Dermis blood vessel endothelial cell (primary cell): ENCODE results near the gene DNMT3A. TPM values are rescaled to one million over a fixed set of nuclear protein-coding genes. Genes with fewer than 3 reads are reported as not detected.
"Not testable (repeated sequence)": the region's sequence is repeated elsewhere in the genome, so short reads cannot be mapped to it uniquely, and the experiment has no call there.

ENCODE experiments used
- DNase-seq: peaks from one replicate; pipeline ENCODE4 v3.0.0; 2010
- total RNA-seq: library from RNA; depleted of rRNA; stranded (reverse); fragments of >200 nt; gene quantifications from 2 replicates; pipeline ENCODE4 v1.2.3, GENCODE V29; 2014

Gene DNMT3A
- total RNA-seq, 1 donor from 2014 or later = 31.0 TPM

DNA sequence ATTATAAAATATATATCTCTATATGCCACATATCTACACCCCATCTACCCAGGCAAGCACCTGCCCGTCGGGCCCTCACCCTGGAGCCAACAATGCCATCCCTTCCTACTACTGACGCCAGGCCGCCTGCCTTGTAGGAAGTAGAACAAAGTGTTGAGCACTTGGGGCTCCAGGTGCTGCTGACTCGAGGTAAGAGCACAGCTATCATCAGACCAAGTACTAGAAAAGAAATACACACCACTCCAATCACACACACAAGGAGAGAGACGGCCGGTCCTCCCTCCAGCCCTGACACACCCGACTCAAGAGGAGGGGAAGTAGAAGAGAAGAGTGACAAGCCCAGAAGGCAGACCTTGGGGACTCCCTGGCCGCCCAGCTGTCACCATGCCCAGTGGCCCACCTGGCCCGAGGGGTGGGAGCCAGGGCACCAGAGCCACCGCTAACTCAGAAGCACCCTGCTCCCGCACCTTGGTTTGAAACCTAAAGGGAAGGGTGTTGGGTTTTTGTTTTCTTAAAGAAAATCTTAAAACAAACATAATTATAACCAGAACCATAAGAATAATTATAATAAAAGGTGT, 109.4 kb downstream of the DNMT3A start:
- DNase-seq = no peak

GRCh38 chr2:25230948-25231311, 110.8 kb downstream of the DNMT3A start:
- no peak for DNase-seq

DNA sequence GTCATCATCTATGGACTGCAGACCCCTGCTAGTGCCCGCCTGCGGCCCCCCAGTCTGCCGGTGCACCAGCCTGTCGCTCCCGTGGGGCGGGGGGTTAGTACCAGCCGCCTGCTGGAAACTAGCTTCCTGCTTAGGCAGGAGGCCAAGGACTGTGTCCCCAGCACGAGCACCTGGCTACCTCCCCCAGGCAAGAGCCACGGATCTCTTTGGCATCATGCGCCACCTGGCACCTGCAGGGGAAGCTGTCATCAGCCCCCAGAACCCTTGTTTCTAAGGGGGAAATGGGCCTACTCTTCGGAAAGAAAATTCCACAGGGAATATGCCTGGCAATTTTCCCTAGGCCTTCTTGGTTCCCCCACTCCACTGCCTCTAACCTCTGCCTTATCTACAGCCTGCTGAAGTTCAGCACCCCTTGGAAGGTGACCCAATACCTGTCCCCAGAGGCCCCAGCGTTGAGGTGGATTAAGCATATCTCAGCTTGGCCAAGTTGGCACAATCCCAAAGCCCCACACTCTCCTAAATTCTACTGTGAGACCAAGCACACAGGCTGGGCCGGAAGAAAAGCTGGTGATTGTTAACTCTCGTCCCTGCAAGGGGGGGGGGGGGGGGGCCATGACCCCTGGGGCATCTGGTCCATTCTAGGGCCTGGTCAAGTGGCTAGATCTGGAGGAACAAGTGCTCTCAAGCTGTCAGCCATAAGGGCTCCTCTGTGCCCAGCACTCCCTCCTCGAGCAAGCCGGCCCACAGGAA, 111.4 kb downstream of the DNMT3A start:
- no peak for DNase-seq

GRCh38 chr2:25229279-25230197, 112.2 kb downstream of the DNMT3A start:
- DNase-seq = no peak

- DNase-seq = peak; percentile 84
These were observed 112.9 kb downstream of the DNMT3A start for GRCh38 chr2:25228848-25229278.

DNA sequence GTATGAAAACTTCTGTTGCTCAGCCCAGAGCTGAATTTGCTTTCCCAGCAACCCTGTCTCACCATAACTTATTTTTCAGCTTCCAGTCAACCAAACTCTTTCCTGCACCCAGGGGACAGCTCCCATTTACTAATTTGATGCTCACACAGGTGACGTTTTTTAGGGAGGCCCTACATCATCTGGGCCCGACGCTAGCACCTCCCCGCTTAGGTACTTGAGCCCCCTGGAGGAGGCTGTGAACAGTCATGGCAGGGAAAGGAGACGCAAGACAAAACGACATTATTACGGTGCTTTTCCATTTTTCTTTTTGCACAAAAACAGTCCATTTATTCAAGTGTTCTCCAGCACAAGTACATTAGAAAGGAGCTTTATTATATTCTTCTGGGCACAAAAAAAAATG, 114.1 kb downstream of the DNMT3A start:
- no peak for DNase-seq

DNA sequence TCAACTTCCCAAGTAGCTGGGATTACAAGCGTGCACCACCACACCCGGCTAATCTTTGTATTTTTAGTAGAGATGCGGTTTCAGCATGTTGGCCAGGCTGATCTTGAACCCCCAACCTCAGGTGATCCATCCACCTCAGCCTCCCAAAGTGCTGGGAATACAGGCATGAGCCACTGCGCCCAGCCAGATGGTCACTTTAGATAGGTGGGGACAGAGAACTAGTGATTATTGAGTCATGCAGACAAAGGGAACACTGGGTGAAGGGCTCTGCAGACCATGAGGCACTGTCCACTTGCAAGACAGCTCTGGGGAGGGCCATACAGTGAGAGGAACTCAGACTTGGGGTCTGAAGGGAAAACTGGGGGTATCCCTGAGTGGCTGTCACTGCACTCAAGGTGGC, 114.9 kb downstream of the DNMT3A start:
- DNase-seq = no peak

DNA sequence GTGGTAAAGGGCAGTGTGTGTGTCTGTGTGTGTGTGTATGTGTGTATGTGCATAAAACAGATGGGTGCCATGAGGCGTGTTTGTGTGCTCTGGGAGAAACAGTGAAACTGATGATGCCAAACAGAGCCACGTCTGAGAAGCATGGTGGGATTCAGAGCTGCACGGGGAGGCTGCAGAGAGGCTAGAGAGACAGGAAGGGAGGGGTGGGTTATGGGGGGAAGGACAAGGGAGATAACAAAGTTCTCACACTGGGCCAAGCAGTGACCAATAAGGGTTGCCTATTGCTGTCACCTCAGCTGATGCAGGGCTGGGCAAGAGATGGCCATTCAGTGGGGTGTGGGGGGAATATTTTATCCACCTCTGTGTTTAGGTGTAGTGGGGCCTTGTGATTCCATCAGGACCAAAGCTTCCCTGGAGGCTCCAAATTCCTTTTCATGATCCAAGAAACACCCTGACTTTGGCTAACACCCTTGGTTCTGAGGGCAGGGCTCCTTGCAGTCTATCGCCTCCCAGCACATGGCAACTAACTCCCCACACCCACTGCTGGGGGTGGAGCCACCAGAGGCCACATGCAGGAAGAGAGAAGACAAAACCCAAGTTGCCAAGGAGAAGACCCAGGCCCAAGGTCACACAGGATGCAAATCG, 119.1 kb downstream of the DNMT3A start:
- no peak for DNase-seq

- DNase-seq = no peak
These were observed 120.1 kb downstream of the DNMT3A start for GRCh38 chr2:25221579-25221978.

- no peak for DNase-seq
These were observed 121.4 kb downstream of the DNMT3A start for GRCh38 chr2:25220313-25220712.

- no peak for DNase-seq
These were observed 122.1 kb downstream of the DNMT3A start for GRCh38 chr2:25219621-25220020.

DNA sequence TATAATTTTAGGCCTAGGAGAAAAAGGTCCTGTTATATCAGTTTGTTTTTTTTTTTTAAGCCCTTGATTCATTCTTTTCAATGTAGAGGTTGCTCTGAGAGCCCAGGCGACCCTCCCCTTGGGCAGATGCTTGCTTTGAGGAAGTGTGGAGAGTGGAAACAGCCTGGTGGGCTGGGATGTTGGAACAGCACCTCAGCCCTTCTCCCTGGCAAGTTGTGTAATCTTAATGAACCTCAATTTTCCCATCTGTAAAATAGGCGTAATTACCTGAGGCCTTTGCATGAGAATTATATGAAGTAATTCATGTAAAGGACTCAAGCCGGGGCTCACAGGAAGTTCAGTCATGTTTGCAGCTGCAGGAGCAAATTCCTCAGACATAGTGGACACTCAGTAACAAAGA, 123.6 kb downstream of the DNMT3A start:
- no peak for DNase-seq

GRCh38 chr2:25215948-25216679, 125.6 kb downstream of the DNMT3A start:
- peak; percentile 53 for DNase-seq

- DNase-seq = no peak
These were observed 126.5 kb downstream of the DNMT3A start for GRCh38 chr2:25215232-25215631.

GRCh38 chr2:25213229-25213628, 128.5 kb downstream of the DNMT3A start:
- DNase-seq = no peak

- not testable (repeated sequence) for DNase-seq
These were observed 130.8 kb downstream of the DNMT3A start for GRCh38 chr2:25210923-25211322.

GRCh38 chr2:25207078-25207545, 134.6 kb downstream of the DNMT3A start:
- no peak for DNase-seq

- peak; percentile 17 for DNase-seq
These were observed 137.4 kb downstream of the DNMT3A start for GRCh38 chr2:25204190-25204838.

DNA sequence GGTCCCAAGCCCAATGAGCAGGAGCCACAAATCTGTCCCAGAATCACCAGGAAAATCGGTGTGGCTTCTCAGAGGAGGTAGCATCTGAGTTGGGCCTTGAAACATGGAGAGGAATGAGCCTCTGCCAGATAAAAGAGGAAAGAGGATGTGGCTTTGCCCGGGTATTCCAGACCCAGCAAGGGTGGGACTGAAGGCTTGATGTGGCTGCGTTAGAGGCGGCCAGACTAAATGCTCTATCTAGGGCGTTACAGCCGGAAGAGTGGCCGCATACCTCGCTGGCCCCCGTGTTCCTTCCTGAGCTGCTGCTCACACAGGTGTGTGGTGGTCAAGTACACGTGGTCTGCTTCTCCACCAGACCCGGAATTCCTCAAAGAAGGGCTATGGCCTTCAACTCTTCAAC, 139.4 kb downstream of the DNMT3A start:
- DNase-seq = no peak

GRCh38 chr2:25201794-25202193, 139.9 kb downstream of the DNMT3A start:
- DNase-seq = no peak

- DNase-seq = peak; percentile 24
These were observed 140.5 kb downstream of the DNMT3A start for GRCh38 chr2:25201265-25201664.

GRCh38 chr2:25198576-25198975, 143.1 kb downstream of the DNMT3A start:
- DNase-seq = no peak
